Astrocyte (in vitro differentiated cells and primary cell): ENCODE measurements around the gene PLEKHB2. TPM values are rescaled to one million over a fixed set of nuclear protein-coding genes. Genes with fewer than 3 reads are reported as not detected.
"Not testable (repeated sequence)": the region's sequence is repeated elsewhere in the genome, so short reads cannot be mapped to it uniquely, and the experiment has no call there.

Experiments
- DNase-seq: peaks from one replicate; pipeline ENCODE4 v3.0.0-alpha.2; 2010; ENCODE audit warnings: low read depth
- FAIRE-seq: peaks from 2 replicates; lab custom pipeline; 2011; peaks lifted over from hg19 to GRCh38; lab: Jason Lieb, UNC
- H2AFZ ChIP-seq: 2 replicates; pipeline ENCODE4 v1.6.0; 2012; ENCODE audit warnings: low read depth, low read length, inconsistent platforms
- H3K27ac ChIP-seq: 2 replicates; pipeline ENCODE4 v1.5.1; 2011; ENCODE audit warnings: low read depth, low read length, inconsistent platforms
- H3K27me3 ChIP-seq: 2 replicates; pipeline ENCODE4 v1.6.0; 2011; ENCODE audit warnings: low read length, inconsistent platforms; ENCODE audit not compliant: insufficient read depth
- H3K36me3 ChIP-seq: 2 replicates; pipeline ENCODE4 v1.5.1; 2011; ENCODE audit warnings: low read length, inconsistent platforms; ENCODE audit not compliant: insufficient read depth
- H3K4me1 ChIP-seq: 2 replicates; pipeline ENCODE4 v1.5.1; 2011; ENCODE audit warnings: low read length, inconsistent platforms; ENCODE audit not compliant: insufficient read depth
- H3K4me2 ChIP-seq: 2 replicates; pipeline ENCODE4 v1.6.0; 2012; ENCODE audit warnings: low read length, inconsistent platforms
- H3K4me3 ChIP-seq: 2 replicates; pipeline ENCODE4 v1.5.1; 2011; ENCODE audit warnings: low read depth, mild to moderate bottlenecking, low read length, inconsistent platforms; ENCODE audit not compliant: insufficient read depth
- H3K79me2 ChIP-seq: 2 replicates; pipeline ENCODE4 v1.6.0; 2012; ENCODE audit warnings: mild to moderate bottlenecking, low read length, inconsistent platforms; ENCODE audit not compliant: insufficient read depth
- H3K9ac ChIP-seq: 2 replicates; pipeline ENCODE4 v1.6.0; 2012; ENCODE audit warnings: mild to moderate bottlenecking, low read length, inconsistent platforms
- H3K9me3 ChIP-seq: 2 replicates; pipeline ENCODE4 v1.5.1; 2012; ENCODE audit warnings: low read depth, mild to moderate bottlenecking, low read length, inconsistent platforms; ENCODE audit not compliant: insufficient read depth
- H4K20me1 ChIP-seq: 2 replicates; pipeline ENCODE4 v1.6.0; 2012; ENCODE audit warnings: low read length, inconsistent platforms; ENCODE audit not compliant: insufficient read depth
- H3K27ac Mint-ChIP-seq: one replicate; pipeline ENCODE4 v1.8.0; 2021; ENCODE audit warnings: mild to moderate bottlenecking, mixed read lengths; ENCODE audit not compliant: unreplicated experiment
- H3K27me3 Mint-ChIP-seq: one replicate; pipeline ENCODE4 v1.8.0; 2021; ENCODE audit warnings: low read depth, mixed read lengths; ENCODE audit not compliant: unreplicated experiment
- H3K36me3 Mint-ChIP-seq: one replicate; pipeline ENCODE4 v1.8.0; 2021; ENCODE audit warnings: low read depth, mixed read lengths; ENCODE audit not compliant: unreplicated experiment
- H3K4me1 Mint-ChIP-seq: one replicate; pipeline ENCODE4 v1.8.0; 2021; ENCODE audit warnings: low read depth, mixed read lengths; ENCODE audit not compliant: unreplicated experiment
- H3K4me3 Mint-ChIP-seq: one replicate; pipeline ENCODE4 v1.8.0; 2021; ENCODE audit warnings: mild to moderate bottlenecking, moderate library complexity, mixed read lengths; ENCODE audit not compliant: unreplicated experiment
- H3K9me3 Mint-ChIP-seq: one replicate; pipeline ENCODE4 v1.8.0; 2021; ENCODE audit warnings: mild to moderate bottlenecking, mixed read lengths; ENCODE audit not compliant: unreplicated experiment
- CTCF ChIP-seq: IDR thresholded peaks from 2 replicates; pipeline ENCODE4 v1.5.1; 2011; ENCODE audit warnings: low read depth, mild to moderate bottlenecking, inconsistent platforms, low read length, moderate library complexity; ENCODE audit not compliant: insufficient read depth
- EZH2 ChIP-seq: IDR thresholded peaks from 2 replicates; pipeline ENCODE4 v1.6.1; 2012; ENCODE audit warnings: mild to moderate bottlenecking, low read length, inconsistent platforms; ENCODE audit not compliant: insufficient read depth
- total RNA-seq: library from RNA; stranded (reverse); gene quantifications from 2 replicates; pipeline ENCODE4 v1.2.1, GENCODE V29; 2021

PLEKHB2 gene
- total RNA-seq, 1 donor from 2014 or later = 100 TPM

- peaks cover 95% of the 10 kb centered on the region for H3K79me2 ChIP-seq
- H3K9ac ChIP-seq = no peak overlapping the region
- FAIRE-seq (no peak), DNase-seq (no peak)
- H3K36me3 ChIP-seq = peaks cover 40% of the 10 kb centered on the region
- Mint-ChIP-seq H3K4me3 (no peak overlapping the region), H3K4me1 (peaks cover 5% of the 10 kb centered on the region), H3K9me3 (no peaks in the 10 kb centered on the region), H3K27me3 (no peaks in the 10 kb centered on the region), H3K36me3 (peaks cover 21% of the 10 kb centered on the region), H3K27ac (no peak overlapping the region)
- TF ChIP-seq EZH2 (no peak), CTCF (no peak)
- no peak overlapping the region for H2AFZ ChIP-seq
- no peaks in the 10 kb centered on the region for H3K4me1 ChIP-seq
- H3K27me3 ChIP-seq = no peaks in the 10 kb centered on the region
- no peak overlapping the region for H3K27ac ChIP-seq
- peaks cover 90% of the 10 kb centered on the region for H4K20me1 ChIP-seq
- H3K4me3 ChIP-seq = no peak overlapping the region
- no peaks in the 10 kb centered on the region for H3K9me3 ChIP-seq
- no peak overlapping the region for H3K4me2 ChIP-seq
Observed at GRCh38 chr2:131067465-131068125, 37.5 kb upstream of the PLEKHB2 start.

- H3K4me1 ChIP-seq, H3K9me3 ChIP-seq, H3K9me3 Mint-ChIP-seq, H3K27me3 Mint-ChIP-seq, H2AFZ ChIP-seq, H3K27ac Mint-ChIP-seq, H3K4me3 ChIP-seq, H3K9ac ChIP-seq, H3K4me1 Mint-ChIP-seq, H3K27me3 ChIP-seq, H3K4me2 ChIP-seq, DNase-seq, FAIRE-seq, H3K27ac ChIP-seq, H3K4me3 Mint-ChIP-seq: not testable (repeated sequence)
- peaks cover 91% of the 10 kb centered on the region for H4K20me1 ChIP-seq
- peaks cover 94% of the 10 kb centered on the region for H3K79me2 ChIP-seq
- H3K36me3 ChIP-seq = peaks cover 37% of the 10 kb centered on the region
- H3K36me3 Mint-ChIP-seq = peaks cover 21% of the 10 kb centered on the region
Observed at GRCh38 chr2:131068172-131068571, 37.0 kb upstream of the PLEKHB2 start.

GRCh38 chr2:131075578-131075977 lies 29.6 kb upstream of the PLEKHB2 start:
- Histone ChIP-seq H4K20me1 (peaks cover 86% of the 10 kb centered on the region), H3K79me2 (peaks cover 92% of the 10 kb centered on the region), H3K36me3 (peaks cover 52% of the 10 kb centered on the region)
- H3K4me3 Mint-ChIP-seq, H3K4me3 ChIP-seq, H2AFZ ChIP-seq, DNase-seq, H3K9me3 ChIP-seq, FAIRE-seq, H3K9me3 Mint-ChIP-seq, H3K27me3 ChIP-seq, H3K27me3 Mint-ChIP-seq, H3K4me1 ChIP-seq, H3K9ac ChIP-seq, H3K27ac Mint-ChIP-seq, H3K4me2 ChIP-seq, H3K27ac ChIP-seq: not testable (repeated sequence)
- peaks cover 11% of the 10 kb centered on the region for H3K36me3 Mint-ChIP-seq
- H3K4me1 Mint-ChIP-seq = peaks cover 13% of the 10 kb centered on the region
